GM10266 (cell line): Measurements from ENCODE around the gene CXCL17.

Experiments
- DNase-seq: peaks from one replicate; pipeline ENCODE4 v3.0.0; 2012; ENCODE audit errors: extremely low spot score
- CTCF ChIP-seq: IDR thresholded peaks from 2 replicates; pipeline ENCODE4 v1.5.1; 2012; ENCODE audit warnings: mild to moderate bottlenecking, low read depth; ENCODE audit not compliant: control insufficient read depth, insufficient read depth; ENCODE audit errors: missing control alignments

Gene CXCL17

GRCh38 chr19:42412227-42412626 is 30.5 kb downstream of the CXCL17 start:
- TF ChIP-seq CTCF: no peak
- DNase-seq: no peak

DNA sequence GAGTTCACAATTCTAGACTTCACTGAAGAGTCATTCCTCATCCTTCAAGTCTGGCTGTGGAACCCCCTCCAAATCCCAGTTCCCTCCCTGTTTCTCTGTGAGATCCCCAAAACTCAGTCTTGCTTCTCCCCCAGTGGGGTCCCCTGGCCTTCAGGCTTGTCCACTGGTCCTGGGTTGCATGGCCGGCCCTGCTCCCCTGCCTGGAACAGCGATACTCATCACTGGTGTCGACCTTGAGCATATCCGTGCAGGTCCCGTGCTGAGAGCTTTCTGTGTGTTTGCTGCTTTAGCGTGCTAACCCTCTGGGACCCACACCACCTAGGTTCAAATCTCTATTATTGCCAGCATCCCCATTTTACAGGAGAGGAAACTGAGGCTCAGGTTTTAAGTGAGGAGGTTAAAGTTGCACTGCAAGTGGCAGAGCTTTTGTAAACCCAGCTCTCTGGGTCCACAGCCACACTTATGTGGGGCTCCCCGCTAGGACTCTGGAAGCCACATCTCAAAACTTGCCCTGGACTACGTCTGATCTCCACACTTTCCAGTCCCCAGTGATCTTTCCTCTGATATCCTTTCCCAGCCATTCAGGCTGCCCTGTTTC is 31.1 kb downstream of the CXCL17 start:
- TF ChIP-seq CTCF: no peak
- DNase-seq: no peak

GRCh38 chr19:42410371-42410770 is 32.4 kb downstream of the CXCL17 start:
- TF ChIP-seq CTCF: no peak
- no peak for DNase-seq

- TF ChIP-seq CTCF: no peak
- no peak for DNase-seq
Observed at GRCh38 chr19:42409477-42409876, 33.3 kb downstream of the CXCL17 start.

DNA sequence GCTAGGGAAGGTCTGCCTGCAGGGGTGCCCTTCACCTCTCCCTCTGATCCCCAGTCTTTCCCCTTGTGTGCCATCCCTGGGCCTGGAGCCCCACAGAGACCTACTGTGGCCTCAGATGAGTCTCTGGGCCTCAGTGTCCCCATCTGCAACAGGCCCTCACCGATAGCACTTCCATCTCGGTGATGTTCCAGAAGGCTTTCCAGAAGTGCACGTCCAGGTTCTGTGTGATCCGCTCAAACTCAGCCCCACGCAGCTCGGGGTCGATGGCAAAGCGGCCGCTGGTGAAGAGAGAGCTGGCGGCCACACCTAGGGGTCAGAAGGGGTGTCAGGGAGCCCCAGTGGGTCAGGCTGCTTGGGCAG is 35.0 kb downstream of the CXCL17 start:
- no peak for DNase-seq
- no peak for TF ChIP-seq CTCF

DNA sequence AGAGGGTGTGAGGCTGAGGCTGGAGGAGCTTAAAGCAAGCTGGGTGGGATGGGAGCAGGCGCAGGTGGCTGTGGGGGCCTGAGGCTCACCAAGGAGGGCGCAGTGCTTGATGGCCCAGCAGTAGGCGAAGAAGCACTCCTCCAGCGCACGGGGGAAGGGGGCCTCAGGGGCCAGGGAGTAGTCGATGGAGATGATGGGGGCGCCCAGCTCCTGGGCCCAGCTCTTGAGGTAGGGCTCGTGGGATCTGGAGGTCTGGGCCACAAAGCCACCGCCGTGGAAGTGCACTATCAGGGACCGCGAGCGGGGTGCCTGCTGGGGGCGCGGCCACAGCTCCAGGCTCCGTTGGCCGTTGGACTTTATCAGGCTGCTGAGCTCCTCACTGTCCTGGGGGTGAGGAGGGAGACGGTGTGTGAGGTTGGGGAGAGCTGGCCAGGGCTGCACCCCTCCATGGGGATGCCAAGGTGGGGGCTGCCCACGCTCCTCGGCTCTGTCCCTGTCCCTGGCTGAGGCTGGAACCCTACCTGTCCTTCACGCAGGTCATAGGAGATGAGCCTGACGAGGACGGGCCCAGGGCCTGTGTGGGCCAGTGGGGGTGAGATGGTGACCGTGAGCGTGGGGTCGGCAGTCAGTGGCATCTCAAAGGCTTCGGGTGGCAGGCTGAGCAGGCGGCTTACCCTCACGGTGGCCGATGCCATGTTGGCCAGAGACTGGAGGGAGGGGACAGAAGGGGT is 35.5 kb downstream of the CXCL17 start:
- no peak for DNase-seq
- TF ChIP-seq CTCF: no peak

DNA sequence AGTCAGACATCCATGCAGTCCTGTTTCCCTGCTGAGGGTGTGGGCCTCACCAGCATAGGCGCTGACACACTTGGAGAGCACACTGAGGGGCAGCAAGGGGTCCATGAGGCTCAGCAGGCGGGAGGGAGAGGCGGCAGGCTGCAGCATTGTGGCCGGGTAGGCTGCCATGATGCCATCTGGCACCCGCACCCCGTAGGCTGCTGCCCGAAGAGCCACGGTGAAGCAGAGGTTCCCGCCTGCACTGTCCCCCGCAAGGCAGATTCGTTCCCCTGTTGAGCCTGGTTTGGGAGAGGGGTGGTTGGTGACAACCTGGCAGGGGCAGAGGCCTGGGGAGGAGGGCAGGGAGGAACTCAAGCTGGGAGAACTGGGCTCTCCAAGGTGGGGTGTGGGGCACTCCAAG is 36.6 kb downstream of the CXCL17 start:
- no peak for DNase-seq
- TF ChIP-seq CTCF: no peak
